Measurements from ENCODE around the gene RPL36.
"Not testable (repeated sequence)": the region's sequence is repeated elsewhere in the genome, so short reads cannot be mapped to it uniquely, and the experiment has no call there.

Gene RPL36

DNA sequence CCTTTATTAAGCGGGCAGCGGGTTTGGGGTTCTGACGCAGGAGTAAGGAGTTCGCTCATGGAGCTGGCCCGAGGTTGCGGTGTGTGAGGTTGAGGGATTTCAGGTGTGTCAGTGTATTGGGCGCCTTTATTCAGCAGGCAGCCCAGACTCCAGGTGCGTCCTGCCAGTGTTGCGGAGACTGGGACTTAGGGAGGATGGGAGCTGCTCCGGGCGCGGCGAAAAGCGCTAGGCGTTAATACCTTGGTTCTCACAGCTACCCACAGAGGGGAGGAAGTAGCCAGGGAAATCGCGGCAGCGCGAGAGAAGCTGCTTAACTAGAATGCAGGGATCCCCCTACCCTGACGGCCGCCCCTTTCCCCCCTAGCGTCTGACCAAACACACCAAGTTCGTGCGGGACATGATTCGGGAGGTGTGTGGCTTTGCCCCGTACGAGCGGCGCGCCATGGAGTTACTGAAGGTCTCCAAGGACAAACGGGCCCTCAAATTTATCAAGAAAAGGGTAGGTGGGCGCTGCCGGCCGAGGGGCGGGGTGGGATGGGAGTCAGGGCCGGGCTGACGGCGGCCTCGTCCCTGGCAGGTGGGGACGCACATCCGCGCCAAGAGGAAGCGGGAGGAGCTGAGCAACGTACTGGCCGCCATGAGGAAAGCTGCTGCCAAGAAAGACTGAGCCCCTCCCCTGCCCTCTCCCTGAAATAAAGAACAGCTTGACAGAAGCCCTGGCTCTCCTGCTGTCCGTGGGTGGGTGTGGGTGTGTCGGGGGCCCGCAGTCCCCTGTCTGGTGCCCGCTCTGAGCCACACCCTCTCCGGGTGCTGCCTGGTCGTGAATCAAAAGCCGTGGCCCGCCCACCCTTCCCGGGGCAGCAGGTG, 1.1 kb downstream of the RPL36 start:
- no peak for DNase-seq (ENCODE audit: low spot score)

GRCh38 chr19:5691822-5692722, 2.0 kb downstream of the RPL36 start:
- DNase-seq (ENCODE audit: low spot score) = no peak

GRCh38 chr19:5692723-5693194, 2.7 kb downstream of the RPL36 start:
- no peak for DNase-seq (ENCODE audit: low spot score)

GRCh38 chr19:5693195-5694166, 3.4 kb downstream of the RPL36 start:
- no peak for DNase-seq (ENCODE audit: low spot score)

- DNase-seq (ENCODE audit: low spot score) = no peak
Observed at GRCh38 chr19:5694167-5694955, 4.3 kb downstream of the RPL36 start.

GRCh38 chr19:5694956-5695648, 5.0 kb downstream of the RPL36 start:
- no peak for DNase-seq (ENCODE audit: low spot score)

DNA sequence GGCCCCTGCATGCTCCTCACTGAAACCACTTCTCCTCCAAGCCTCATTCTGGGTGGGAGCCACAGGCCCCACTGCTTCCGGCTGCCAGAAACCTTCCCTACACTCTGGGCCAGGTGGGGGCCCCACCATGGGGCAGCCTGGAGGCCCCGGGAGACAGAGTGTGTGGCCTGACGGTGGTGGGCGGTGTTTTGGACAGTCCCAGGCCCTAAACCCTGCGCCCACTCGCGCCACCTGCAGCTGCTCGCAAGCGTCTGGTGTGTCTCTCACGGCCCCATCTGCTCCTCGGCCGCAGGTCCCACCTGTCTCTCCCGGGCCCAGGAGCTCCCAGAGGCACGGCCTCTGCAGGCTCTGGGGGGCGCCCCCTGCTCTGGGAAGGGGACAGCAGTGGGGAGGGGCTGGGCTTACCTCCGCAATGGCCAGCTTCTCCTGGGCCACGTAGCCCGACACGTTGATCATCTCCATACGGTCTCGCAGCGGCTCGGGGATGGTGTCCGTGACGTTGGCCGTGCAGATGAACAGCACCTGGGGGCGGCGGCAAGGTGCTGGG, 5.6 kb downstream of the RPL36 start:
- no peak for DNase-seq (ENCODE audit: low spot score)

DNA sequence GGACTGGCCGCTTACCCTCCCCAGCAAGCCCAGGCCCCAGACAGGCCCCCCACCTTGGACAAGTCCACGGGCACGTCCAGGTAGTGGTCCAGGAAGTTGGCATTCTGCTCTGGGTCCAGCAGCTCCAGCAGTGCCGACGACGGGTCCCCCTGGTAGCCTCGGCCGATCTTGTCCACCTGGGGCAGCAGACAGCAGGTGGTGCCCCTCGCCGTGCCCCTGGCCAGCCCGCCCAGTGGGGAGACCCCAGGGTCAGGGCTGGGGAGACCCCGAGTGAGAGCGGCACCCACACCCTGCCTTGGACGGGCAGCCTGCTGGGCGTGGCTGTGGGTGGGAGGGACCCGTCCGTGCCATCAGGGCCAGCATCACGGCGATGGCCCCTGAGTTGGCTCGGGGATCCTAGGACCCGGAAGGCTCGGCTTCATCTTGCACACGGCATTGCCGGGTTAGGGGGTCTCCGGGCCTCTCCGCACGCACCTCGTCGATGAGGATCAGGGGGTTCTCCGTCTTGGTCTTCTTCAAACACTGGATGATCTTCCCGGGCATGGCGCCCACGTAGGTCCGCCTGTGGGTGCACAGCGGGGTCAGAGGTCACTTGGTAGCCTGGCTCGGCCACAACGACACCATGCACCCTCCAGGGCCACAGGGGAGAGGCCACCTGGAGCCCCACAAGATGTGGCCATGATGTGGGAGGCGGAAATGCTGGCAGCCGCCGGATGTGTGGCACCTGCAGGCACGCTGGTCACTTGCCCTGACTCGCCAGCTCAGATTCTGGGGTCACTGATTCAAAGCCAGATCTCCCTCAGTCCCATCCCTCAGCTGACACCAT, 6.3 kb downstream of the RPL36 start:
- no peak for DNase-seq (ENCODE audit: low spot score)

DNA sequence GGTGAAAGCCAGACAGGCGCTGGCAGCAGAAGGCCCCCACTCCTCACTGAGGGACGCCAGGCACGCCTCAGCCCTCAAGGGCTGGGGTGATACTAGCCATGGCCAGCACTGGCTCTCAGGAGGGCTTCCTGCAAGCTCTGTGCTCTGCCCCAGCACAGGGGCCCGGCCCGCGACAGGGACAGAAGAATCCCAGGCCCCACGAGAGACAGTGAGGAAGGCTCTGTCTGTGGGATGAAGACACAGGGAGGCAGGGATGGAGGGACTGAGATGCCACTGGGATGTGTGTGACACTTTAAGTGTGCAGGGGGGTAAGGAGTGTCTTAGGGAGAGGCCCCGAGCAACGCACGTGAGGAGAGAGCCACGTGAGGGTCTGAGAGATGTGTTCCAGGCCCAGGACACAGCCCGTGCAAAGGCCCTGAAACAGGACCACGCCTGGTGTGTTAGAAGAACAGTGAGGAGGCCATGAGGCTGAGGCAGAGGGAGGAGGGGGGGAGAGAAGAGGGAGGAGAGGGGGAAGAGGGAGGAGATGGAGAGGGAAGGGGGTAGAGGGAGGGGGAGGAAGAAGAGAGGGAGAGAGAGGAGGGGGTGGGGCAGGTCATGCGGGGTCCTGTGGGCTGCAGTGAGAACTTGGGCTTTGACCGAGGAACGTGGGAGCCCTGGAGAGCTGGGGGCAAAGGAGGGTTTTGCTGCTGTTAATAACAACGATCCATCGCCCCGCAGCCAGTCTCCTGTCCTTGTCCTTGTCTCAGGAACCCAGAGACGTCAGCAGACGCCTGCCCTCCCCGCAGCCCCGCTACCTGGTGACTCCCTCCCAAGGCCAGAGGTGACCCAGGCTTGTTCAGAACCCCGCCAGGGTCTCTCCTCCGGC, 7.2 kb downstream of the RPL36 start:
- no peak for DNase-seq (ENCODE audit: low spot score)

- no peak for DNase-seq (ENCODE audit: low spot score)
Observed at GRCh38 chr19:5697890-5698634, 8.0 kb downstream of the RPL36 start.

DNA sequence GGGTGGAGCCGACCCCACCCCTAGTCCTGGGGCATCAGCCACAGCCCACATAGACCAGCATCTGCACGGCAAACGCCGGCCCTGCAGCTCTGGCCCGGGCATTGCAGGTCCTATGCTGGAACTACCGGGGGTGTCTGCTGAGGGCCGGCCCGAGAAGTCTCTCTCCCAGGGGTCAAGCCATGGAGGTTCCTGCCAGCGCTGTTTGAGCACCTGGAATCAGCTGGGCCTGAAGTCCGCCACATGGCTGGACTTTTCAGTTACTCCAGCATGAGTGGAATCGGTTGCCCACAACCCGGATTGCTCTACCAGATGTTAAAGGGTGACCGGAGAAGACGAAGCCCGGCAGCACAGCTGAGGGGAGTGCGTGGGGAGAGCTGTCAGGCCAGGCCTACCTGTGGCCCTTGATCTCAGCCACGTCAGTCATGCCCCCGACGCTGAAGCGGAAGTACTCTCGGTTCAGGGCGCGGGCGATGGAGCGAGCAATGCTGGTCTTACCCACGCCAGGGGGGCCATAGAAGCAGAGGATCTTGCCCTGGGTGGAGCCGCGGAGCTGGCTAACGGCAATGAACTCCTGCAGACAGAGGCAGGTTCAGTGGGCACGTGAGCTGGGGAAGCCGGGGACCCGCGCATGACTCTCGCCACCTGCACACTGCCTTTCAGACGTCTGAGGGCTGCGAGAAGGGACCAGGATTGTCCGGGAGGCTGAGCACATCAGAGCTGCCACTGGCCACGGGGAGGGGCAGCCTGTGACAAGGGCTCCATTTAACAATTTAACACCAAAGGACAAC, 8.7 kb downstream of the RPL36 start:
- no peak for DNase-seq (ENCODE audit: low spot score)

- DNase-seq (ENCODE audit: low spot score) = no peak
Observed at GRCh38 chr19:5700455-5701092, 10.5 kb downstream of the RPL36 start.

DNA sequence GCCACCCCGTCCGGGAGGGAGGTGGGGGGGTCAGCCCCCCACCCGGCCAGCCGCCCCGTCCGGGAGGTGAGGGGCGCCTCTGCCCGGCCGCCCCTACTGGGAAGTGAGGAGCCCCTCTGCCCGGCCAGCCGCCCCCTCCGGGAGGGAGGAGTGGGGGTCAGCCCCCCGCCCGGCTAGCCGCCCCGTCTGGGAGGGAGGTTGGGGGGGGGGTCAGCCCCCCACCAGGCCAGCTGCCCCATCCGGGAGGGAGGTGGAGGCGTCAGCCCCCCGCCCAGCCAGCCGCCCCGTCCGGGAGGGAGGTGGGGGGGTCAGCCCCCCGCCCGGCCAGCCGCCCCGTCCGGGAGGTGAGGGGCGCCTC, 11.9 kb downstream of the RPL36 start:
- DNase-seq (ENCODE audit: low spot score) = not testable (repeated sequence)

DNA sequence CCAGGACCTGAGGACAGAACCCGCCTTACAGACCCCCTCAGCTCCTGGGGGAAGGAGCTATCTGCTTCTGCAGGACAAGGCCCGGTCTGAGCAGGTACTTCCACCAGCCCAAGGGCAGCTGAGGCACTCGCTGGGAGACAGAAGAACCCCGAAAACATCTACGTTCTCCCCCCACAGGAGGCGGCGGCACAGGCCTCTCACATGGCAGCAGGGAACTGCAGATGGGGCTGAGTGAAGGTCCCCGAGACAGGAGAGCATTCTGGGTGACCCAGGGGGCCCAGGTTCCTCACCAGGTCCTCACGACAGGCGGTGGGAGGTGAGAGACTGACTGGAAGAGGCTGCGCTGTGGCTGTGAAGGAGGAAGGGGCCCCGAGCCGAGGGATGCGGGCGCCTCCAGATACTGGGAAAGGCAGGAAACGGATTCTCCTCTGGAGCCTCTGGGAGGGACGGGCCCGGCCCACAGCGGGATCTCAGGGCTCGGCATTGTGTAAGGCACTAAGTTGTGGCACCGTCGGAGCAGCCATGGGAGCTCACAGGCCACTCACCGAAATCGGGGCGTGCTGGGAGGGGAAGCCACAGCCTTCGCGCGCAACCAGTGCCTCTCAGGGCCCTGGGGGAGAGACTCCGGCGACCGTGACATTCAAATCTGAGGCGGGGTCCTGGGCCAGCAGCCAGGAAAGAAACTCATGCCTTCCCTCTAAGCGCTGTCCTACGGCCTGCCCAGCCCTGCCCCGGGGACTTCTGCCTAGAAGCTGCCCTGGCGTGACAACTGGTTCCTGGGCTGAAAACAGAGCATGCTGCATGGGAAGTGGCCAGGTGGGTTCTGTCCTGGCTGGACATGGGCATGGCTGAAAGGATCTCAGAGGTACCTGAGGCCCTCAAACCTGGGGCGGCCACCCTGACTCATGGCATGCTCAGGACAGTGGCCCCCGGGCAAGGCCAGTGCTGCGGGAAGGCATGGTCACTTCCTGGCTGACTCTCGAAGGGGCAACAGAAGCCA, 14.0 kb downstream of the RPL36 start:
- DNase-seq (ENCODE audit: low spot score) = no peak

DNA sequence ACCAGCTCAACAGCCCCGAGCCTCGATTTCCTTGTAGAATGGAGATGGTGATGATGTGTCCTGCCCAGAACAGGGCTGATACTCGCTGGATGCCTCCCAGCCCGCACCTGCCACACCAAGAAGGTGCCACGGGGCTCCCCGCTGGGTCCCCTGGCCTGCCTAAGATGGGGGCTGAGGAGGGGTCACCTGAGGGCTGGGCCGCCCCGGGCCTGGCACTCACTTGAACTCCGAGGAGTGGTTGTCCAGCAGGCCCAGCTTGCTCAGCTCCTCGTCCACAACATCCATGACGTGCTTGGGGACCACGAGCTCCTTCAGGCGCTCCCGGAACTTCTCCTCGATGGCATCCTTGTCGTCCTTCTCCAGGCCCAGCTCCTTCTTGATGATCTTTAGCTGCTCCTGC, 15.5 kb downstream of the RPL36 start:
- no peak for DNase-seq (ENCODE audit: low spot score)
